GM12875 (cell line): Measurements from ENCODE around the gene GRWD1.

Experiments used
- H3K4me3 ChIP-seq: one replicate; pipeline ENCODE4 v1.5.1; 2011; ENCODE audit warnings: low read depth, low read length, control low read depth
- TF ChIP-seq, protein P1 (sequence below): IDR thresholded peaks from 2 replicates; pipeline ENCODE4 v1.5.1; 2011; ENCODE audit warnings: low read depth, mild to moderate bottlenecking, control low read depth, inconsistent platforms, low read length, moderate library complexity, borderline replicate concordance; ENCODE audit not compliant: insufficient read depth

GRWD1 gene

DNA sequence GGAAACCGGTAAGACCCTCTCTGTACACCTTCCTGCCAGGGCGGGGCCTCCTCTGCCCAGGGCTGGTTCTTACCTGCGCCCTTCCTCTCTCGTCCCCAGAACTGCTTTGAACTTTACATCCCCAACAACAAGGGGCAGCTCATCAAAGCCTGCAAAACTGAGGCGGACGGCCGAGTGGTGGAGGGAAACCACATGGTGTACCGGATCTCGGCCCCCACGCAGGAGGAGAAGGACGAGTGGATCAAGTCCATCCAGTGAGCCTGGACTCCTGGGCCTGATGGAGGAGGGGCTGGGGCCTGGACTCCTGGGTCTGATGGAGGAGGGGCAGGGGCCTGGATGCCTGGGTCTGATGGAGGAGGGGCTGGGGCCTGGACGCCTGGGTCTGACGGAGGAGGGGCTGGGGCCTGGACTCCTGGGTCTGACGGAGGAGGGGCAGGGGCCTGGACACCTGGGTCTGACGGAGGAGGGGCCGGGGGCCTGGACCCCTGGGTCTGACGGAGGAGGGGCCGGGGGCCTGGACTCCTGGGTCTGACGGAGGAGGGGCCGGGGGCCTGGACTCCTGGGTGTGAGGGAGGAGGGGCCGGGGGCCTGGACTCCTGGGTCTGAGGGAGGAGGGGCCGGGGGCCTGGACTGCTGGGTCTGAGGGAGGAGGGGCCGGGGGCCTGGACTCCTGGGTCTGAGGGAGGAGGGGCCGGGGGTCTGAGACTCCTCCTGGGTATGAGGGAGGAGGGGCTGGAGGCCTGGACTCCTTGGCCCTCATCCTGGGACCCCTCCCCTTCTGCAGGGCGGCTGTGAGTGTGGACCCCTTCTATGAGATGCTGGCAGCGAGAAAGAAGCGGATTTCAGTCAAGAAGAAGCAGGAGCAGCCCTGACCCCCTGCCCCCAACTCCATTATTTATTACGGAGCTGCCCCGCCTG lies 32.8 kb downstream of the GRWD1 start:
- no peak overlapping the region for H3K4me3 ChIP-seq
- TF ChIP-seq, protein P1, sequence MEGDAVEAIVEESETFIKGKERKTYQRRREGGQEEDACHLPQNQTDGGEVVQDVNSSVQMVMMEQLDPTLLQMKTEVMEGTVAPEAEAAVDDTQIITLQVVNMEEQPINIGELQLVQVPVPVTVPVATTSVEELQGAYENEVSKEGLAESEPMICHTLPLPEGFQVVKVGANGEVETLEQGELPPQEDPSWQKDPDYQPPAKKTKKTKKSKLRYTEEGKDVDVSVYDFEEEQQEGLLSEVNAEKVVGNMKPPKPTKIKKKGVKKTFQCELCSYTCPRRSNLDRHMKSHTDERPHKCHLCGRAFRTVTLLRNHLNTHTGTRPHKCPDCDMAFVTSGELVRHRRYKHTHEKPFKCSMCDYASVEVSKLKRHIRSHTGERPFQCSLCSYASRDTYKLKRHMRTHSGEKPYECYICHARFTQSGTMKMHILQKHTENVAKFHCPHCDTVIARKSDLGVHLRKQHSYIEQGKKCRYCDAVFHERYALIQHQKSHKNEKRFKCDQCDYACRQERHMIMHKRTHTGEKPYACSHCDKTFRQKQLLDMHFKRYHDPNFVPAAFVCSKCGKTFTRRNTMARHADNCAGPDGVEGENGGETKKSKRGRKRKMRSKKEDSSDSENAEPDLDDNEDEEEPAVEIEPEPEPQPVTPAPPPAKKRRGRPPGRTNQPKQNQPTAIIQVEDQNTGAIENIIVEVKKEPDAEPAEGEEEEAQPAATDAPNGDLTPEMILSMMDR = no peak

DNA sequence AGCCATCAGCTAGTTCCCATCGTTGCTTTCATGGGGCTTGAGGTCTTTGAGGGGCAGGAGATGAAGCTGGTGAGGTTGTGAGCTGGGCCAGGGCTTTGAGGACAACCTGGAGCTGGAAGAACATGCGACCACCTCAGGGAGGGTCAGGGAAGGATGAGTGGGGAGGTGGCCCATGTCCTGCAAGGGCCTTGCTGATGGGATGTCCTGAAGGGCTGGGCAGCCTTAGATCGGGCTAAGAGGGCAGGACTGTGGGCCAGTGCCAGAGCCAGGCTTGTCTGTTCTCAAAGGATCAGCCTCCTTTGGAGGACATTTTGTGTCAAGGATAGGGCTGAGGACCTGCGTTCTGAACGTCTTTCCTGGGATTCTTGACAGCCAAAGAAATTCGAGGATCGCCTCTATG lies 33.9 kb downstream of the GRWD1 start:
- H3K4me3 ChIP-seq = no peak overlapping the region

GRCh38 chr19:48480183-48480557 lies 34.4 kb downstream of the GRWD1 start:
- peak overlapping the region; percentile 26 for H3K4me3 ChIP-seq
- TF ChIP-seq, protein P1 = no peak

More for the DNA sequence above, 33.9 kb downstream of the GRWD1 start:
- TF ChIP-seq, protein P1 = no peak

DNA sequence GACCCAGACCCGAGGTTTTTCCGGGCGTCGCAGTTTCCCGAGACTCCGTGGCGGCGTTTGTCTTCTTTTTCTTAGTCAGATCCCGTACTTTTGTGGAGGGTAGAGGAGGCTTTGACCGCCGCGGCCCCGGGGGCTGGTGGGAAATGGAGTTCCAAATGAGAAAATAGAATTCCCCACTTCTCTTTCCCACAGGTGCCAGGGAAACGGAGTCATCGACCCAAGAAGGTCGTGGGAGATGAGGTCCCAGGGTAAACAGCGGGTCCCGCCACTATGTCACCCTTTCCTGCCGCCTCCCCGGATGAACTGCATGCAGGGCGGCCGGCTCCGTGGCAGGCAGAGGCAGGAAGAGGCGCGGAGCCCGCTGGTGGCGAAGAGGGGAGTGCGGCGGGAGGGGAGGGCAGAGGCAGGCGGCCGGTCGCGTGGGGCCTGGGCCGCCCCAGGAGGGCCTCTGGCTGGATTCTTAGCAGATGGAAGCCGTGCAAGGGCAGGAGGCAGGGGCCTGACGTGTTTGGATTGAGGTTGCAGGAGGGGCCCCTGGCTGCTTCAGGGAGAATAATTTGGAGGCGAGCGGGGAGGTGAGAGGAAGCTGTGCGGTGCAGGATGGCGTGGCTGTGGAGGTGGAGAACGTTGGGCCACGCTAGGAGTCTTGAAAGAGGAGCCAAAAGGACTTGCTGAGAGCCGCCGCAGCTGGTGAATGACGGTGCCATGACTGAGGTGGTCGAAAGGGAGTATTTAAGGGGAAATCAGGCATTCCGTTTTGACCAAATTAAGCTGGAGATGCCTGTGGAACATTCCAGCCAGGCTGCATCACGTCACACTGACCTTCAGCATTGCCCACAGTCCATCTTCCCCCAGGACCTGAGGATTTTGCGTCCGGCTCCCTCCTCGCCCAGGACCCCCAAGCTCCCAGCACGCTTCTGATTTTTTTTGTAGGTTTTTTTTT lies 35.0 kb downstream of the GRWD1 start:
- TF ChIP-seq, protein P1 = no peak
- peak overlapping the region; percentile 26 for H3K4me3 ChIP-seq

DNA sequence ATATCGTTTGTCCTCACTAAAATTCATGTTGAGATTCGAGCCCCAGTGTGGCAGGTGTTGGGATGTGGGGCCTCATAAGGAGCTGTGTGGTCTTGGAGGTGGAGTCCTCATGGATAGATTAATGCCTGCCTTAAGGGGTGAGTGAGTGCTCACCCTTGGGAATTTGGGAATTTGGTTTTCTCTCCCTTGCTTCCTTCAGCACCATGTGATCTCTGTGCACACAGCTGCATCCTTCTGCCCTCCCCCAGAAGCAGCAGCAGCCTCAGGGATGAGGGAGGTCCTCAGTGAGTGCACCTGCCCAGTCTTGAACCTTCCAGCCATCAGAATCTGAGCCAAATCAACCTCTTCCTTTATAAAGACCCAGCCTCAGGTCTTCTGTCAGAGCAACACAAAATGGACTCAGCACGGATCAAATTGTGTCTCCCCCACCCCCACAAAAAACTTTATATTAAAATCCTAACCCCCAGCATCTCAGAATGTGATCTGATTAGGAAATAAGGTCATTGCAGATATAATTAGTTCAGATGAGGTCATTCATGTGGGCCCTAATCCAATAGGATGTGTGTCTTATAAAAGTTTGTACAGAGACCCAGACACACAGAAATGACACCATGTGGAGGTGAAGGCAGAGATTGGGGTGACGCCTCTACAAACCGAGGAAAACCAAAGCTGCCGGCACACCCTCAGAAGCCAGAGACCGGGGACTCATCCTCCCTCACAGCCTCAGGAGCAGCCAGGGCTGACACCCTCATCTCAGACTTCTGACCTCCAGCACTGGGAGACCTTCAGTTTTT lies 36.3 kb downstream of the GRWD1 start:
- TF ChIP-seq, protein P1 = no peak
- H3K4me3 ChIP-seq = no peak overlapping the region

- no peak overlapping the region for H3K4me3 ChIP-seq
- TF ChIP-seq, protein P1 = no peak
Observed at GRCh38 chr19:48483301-48483700, 37.5 kb downstream of the GRWD1 start.
